Psoas muscle (tissue), 8 donors: ENCODE measurements around the gene ERVV-1. TPM values are rescaled to one million over a fixed set of nuclear protein-coding genes. Genes with fewer than 3 reads are reported as not detected.

Source experiments
- ATAC-seq, 4 donors: fragments of 200-7000 bp; cut with Tn5 transposase; one replicate each; pipeline ENCODE4 v1.9.1; 2020; ENCODE audit warnings: moderate library complexity in 3 of 4, mild to moderate bottlenecking in 2 of 4
- DNase-seq, 2 donors: peaks; one replicate each; pipeline ENCODE4 v3.0.0-alpha.2; 2020
- H3K27ac ChIP-seq: fragments of 200-600 bp; one replicate; pipeline ENCODE4 v1.8.0; 2022
- H3K27me3 ChIP-seq, 3 donors: fragments of 200-600 bp in 1 of 3; one replicate each; pipeline versions ENCODE4 v1.6.1 to v1.8.0; 2013 to 2022; ENCODE audit warnings: low read length in 2 of 3, mild to moderate bottlenecking in 2 of 3, moderate library complexity in 1 of 3; ENCODE audit not compliant: insufficient read depth in 3 of 3
- H3K36me3 ChIP-seq, 2 donors: fragments of 200-600 bp in 1 of 2; one replicate each; pipeline versions ENCODE4 v1.6.1 to v1.8.0; 2013 to 2022; ENCODE audit warnings: low read depth in 1 of 2, mild to moderate bottlenecking in 1 of 2, moderate library complexity in 1 of 2; ENCODE audit not compliant: insufficient read depth in 1 of 2
- H3K4me1 ChIP-seq: fragments of 200-600 bp; one replicate; pipeline ENCODE4 v1.8.0; 2022
- H3K4me3 ChIP-seq: fragments of 200-600 bp; one replicate; pipeline ENCODE4 v1.8.0; 2022; ENCODE audit warnings: mild to moderate bottlenecking
- H3K9me3 ChIP-seq: fragments of 200-600 bp; one replicate; pipeline ENCODE4 v1.8.0; 2022
- CTCF ChIP-seq: fragments of 200-600 bp; IDR thresholded peaks from one replicate; pipeline ENCODE4 v1.8.0; 2022; ENCODE audit warnings: antibody characterized with exemption
- WGBS, 3 donors: extraction: QIAGEN DNeasy Blood & Tissue Kit; methylation state at CpG; one replicate each; pipeline versions ENCODE4 v1.1.6 to v1.1.7; 2013; 5-methylcytosine and 5-hydroxymethylcytosine counted together
- intact Hi-C, 2 donors: fragments of 100-400 bp; cut with DNase I; formaldehyde crosslinking; loops; one replicate each; pipeline versions ENCODE4 v1.11.0 to v1.14.2; 2022
- polyA plus RNA-seq, 3 donors: library from polyadenylated mRNA; stranded (reverse); fragments of 200-250 nt; gene quantifications; one replicate each; pipeline ENCODE4 v1.2.3, GENCODE V29; 2013
- total RNA-seq, 4 donors: library from RNA; stranded (reverse); fragmentation: NEBNext Ultra II Directional in 2 of 4; extraction: Animal tissue kit (Norgen Biotek cat#: 25700) in 2 of 4; gene quantifications; one replicate each; pipeline versions ENCODE4 v1.2.1 to v1.2.4, GENCODE V29; 2021 to 2023
- donor health status: healthy with polysubstance abuse.
- donor health status: DM: no; HTN: no; CAD: no; lungs with moderate emphysema.
- donor health status: Bipolar disorder and iron deficiency.
- donor health status: healthy.
- donor health status: DM: yes; HTN: yes; CAD: no.
- donor health status: DM: no; HTN: no; CAD: no.
- donor health status: DM: no; HTN: no; CAD: no.
- donor health status: DM: yes; HTN: yes; CAD: no.

The ERVV-1 gene
- total and polyA plus RNA-seq, 7 donors: 0.01 to 0.08 (median 0.03) TPM; not detected in 4

GRCh38 chr19:53045536-53045935 lies 31.8 kb downstream of the ERVV-1 start:
- DNase-seq (no peak), ATAC-seq (no peak)
- 72 to 89% (median 88%) methylated on average over 16 of the region's 16 CpGs for WGBS, 3 donors
- Histone ChIP-seq H3K9me3 (peaks cover 26% of the 10 kb centered on the region), H3K4me1 (no peaks in the 10 kb centered on the region), H3K36me3 (no peaks in the 10 kb centered on the region), H3K27me3 (no peaks in the 10 kb centered on the region), H3K27ac (no peak overlapping the region), H3K4me3 (no peak overlapping the region)
- intact Hi-C loops: no loop called here
- no peak for TF ChIP-seq CTCF

GRCh38 chr19:53047379-53047778 lies 33.7 kb downstream of the ERVV-1 start:
- Histone ChIP-seq H3K36me3 (no peaks in the 10 kb centered on the region), H3K27ac (no peak overlapping the region), H3K27me3 (no peaks in the 10 kb centered on the region), H3K9me3 (peaks cover 20% of the 10 kb centered on the region), H3K4me3 (no peak overlapping the region), H3K4me1 (no peaks in the 10 kb centered on the region)
- DNase-seq (no peak), ATAC-seq (no peak)
- WGBS, 3 donors: 65 to 86% (median 83%) methylated on average over 2 of the region's 2 CpGs
- intact Hi-C loops: loop anchor here in 1 of 2 donors (2.0 kb wide), 1 partner anchor 33 kb away; no protein-coding TSS in a partner anchor
- TF ChIP-seq CTCF: no peak

- Histone ChIP-seq H3K4me1 (no peaks in the 10 kb centered on the region), H3K4me3 (no peak overlapping the region), H3K36me3 (no peaks in the 10 kb centered on the region), H3K27ac (no peak overlapping the region), H3K27me3 (peaks cover 0 to 10% (median 6%) of the 10 kb centered on the region in 3 donors), H3K9me3 (peaks cover 10% of the 10 kb centered on the region)
- no peak for DNase-seq
- intact Hi-C loops: no loop called here
- WGBS, 3 donors: 65 to 72% (median 68%) methylated on average over 2 of the region's 2 CpGs
- ATAC-seq: no peak
- no peak for TF ChIP-seq CTCF
These were observed 41.4 kb downstream of the ERVV-1 start for GRCh38 chr19:53055117-53055516.

GRCh38 chr19:53057904-53058580 lies 44.3 kb downstream of the ERVV-1 start:
- TF ChIP-seq CTCF: no peak
- Histone ChIP-seq H3K9me3 (peaks cover 26% of the 10 kb centered on the region), H3K4me3 (no peak overlapping the region), H3K36me3 (no peaks in the 10 kb centered on the region), H3K27me3 (peaks cover 0 to 10% (median 6%) of the 10 kb centered on the region in 3 donors), H3K27ac (no peak overlapping the region), H3K4me1 (no peaks in the 10 kb centered on the region)
- intact Hi-C loops: no loop called here
- ATAC-seq: no peak
- 1 to 3% (median 1%) methylated on average over 56 to 59 of the region's 59 CpGs for WGBS, 3 donors
- no peak for DNase-seq

Other genes with a start within 250 kb of the ERVV-1 start
- gene ZNF600, start 227.1 kb upstream of the ERVV-1 start, total RNA-seq: 1 to 10 TPM in 3 of 4 donors, under 1 TPM in 1; 0.71 to 2.4 (median 2.0) TPM
- gene ZNF600, start 227.1 kb upstream of the ERVV-1 start, polyA plus RNA-seq: 1 to 10 TPM in 2 of 3 donors, under 1 TPM in 1; 0.82 to 3.0 (median 1.5) TPM
- gene ZNF28, start 192.3 kb upstream of the ERVV-1 start, total RNA-seq: 1 to 10 TPM; 2.4 to 8.1 (median 3.4) TPM
- gene ZNF28, start 192.3 kb upstream of the ERVV-1 start, polyA plus RNA-seq: 1 to 10 TPM in 2 of 3 donors, under 1 TPM in 1; 0.52 to 7.8 (median 2.8) TPM
- 1 to 10 TPM; 3.0 to 8.5 (median 5.2) TPM for gene ZNF468, start 156.3 kb upstream of the ERVV-1 start, total RNA-seq
- gene ZNF468, start 156.3 kb upstream of the ERVV-1 start, polyA plus RNA-seq: 10 to 100 TPM in 1 of 3 donors, 1 to 10 TPM in 2; 3.2 to 11.4 (median 5.4) TPM
- 1 to 10 TPM; 2.1 to 8.8 (median 6.8) TPM for gene ZNF320, start 116.3 kb upstream of the ERVV-1 start, total RNA-seq
- 1 to 10 TPM; 3.7 to 8.2 (median 3.7) TPM for gene ZNF320, start 116.3 kb upstream of the ERVV-1 start, polyA plus RNA-seq
- under 1 TPM; 0.32 to 0.67 (median 0.48) TPM for gene ZNF888, start 90.5 kb upstream of the ERVV-1 start, total RNA-seq
- 1 to 10 TPM in 1 of 3 donors, under 1 TPM in 2; 0.13 to 1.0 (median 0.49) TPM for gene ZNF888, start 90.5 kb upstream of the ERVV-1 start, polyA plus RNA-seq
- 1 to 10 TPM; 2.4 to 2.7 (median 2.6) TPM for gene ZNF816, start 51.0 kb upstream of the ERVV-1 start, total RNA-seq
- gene ZNF816, start 51.0 kb upstream of the ERVV-1 start, polyA plus RNA-seq: 1 to 10 TPM; 1.8 to 9.1 (median 3.5) TPM
- gene ERVV-2, start 30.8 kb downstream of the ERVV-1 start, total RNA-seq: not detected
- gene ERVV-2, start 30.8 kb downstream of the ERVV-1 start, polyA plus RNA-seq: not detected
- gene ZNF160, start 89.5 kb downstream of the ERVV-1 start, total RNA-seq: 10 to 100 TPM in 2 of 4 donors, 1 to 10 TPM in 2; 7.5 to 12.4 (median 10.4) TPM
- 10 to 100 TPM in 1 of 3 donors, 1 to 10 TPM in 2; 4.9 to 12.9 (median 6.9) TPM for gene ZNF160, start 89.5 kb downstream of the ERVV-1 start, polyA plus RNA-seq
- 1 to 10 TPM; 3.9 to 9.2 (median 6.3) TPM for gene ZNF415, start 119.0 kb downstream of the ERVV-1 start, total RNA-seq
- 1 to 10 TPM; 3.9 to 7.8 (median 7.7) TPM for gene ZNF415, start 119.0 kb downstream of the ERVV-1 start, polyA plus RNA-seq
- 1 to 10 TPM; 3.8 to 6.8 (median 5.4) TPM for gene ZNF347, start 145.1 kb downstream of the ERVV-1 start, total RNA-seq
- 1 to 10 TPM; 2.6 to 6.2 (median 3.4) TPM for gene ZNF347, start 145.1 kb downstream of the ERVV-1 start, polyA plus RNA-seq
- gene ZNF665, start 179.4 kb downstream of the ERVV-1 start, total RNA-seq: 1 to 10 TPM in 1 of 4 donors, under 1 TPM in 3; 0.47 to 1.1 (median 0.75) TPM
- under 1 TPM; 0.20 to 0.66 (median 0.48) TPM for gene ZNF665, start 179.4 kb downstream of the ERVV-1 start, polyA plus RNA-seq
- 1 to 10 TPM; 5.1 to 9.7 (median 6.8) TPM for gene ZNF677, start 241.0 kb downstream of the ERVV-1 start, total RNA-seq
- gene ZNF677, start 241.0 kb downstream of the ERVV-1 start, polyA plus RNA-seq: 1 to 10 TPM; 3.3 to 9.5 (median 4.0) TPM
- not detected for gene VN1R2, start 244.4 kb downstream of the ERVV-1 start, total RNA-seq
- gene VN1R2, start 244.4 kb downstream of the ERVV-1 start, polyA plus RNA-seq: not detected